ENCODE data around the gene RB1.

RB1 gene

DNA sequence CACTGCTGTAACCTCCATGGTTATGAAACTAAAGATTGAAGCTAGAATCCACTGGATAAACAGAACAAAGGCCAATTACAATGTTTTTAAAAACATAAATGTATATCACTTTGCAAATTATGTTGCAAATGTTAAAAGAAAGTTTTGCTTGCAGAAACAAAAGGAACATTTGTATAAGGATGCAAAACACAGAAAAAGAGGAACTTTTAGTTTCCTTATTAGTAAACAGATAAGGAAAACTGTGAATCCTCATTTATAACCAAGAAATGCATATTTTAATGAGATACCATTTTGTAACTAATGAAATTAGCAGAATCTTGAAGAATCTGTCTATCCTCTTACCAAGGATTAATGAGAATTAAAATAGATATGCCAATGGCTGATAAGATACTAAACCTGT is 77.0 kb downstream of the RB1 start:
- Histone ChIP-seq H3K4me2 (ENCODE audit: low read length) (no peak overlapping the region), H4K20me1 (ENCODE audit: insufficient read depth, low read length) (no peaks in the 10 kb centered on the region), H3K27me3 (ENCODE audit: insufficient read depth, low read length) (no peaks in the 10 kb centered on the region), H3K9me2 (ENCODE audit: low read depth, low read length) (no peaks in the 10 kb centered on the region), H3F3A (ENCODE audit: insufficient read depth, low read length) (no peaks in the 10 kb centered on the region), H3K9me3 (ENCODE audit: low read length) (no peaks in the 10 kb centered on the region), H3K79me2 (ENCODE audit: insufficient read depth, low read length) (no peaks in the 10 kb centered on the region), H3K36me3 (ENCODE audit: insufficient read depth, low read length) (peaks cover 66% of the 10 kb centered on the region), H2AFZ (ENCODE audit: low read length) (no peak overlapping the region), H3K27ac (ENCODE audit: low read depth, low read length, poor library complexity, severe bottlenecking) (no peak overlapping the region), H3K4me3 (ENCODE audit: low read depth, low read length, poor library complexity, severe bottlenecking) (no peak overlapping the region), H3K4me1 (ENCODE audit: insufficient read depth, low read length, severe bottlenecking) (no peaks in the 10 kb centered on the region), H3K9ac (ENCODE audit: low read length) (no peak overlapping the region)
- TF ChIP-seq EZH2 (IDR thresholded peaks at IDR 0.05; ENCODE audit: borderline replicate concordance, low read length) = no peak
- TF ChIP-seq CTCF (IDR thresholded peaks at IDR 0.05; ENCODE audit: low read length) = no peak

GRCh38 chr13:48383384-48383783 is 79.8 kb downstream of the RB1 start:
- H3K9me3 ChIP-seq (ENCODE audit: low read length) = no peaks in the 10 kb centered on the region
- H3K4me1 ChIP-seq (ENCODE audit: insufficient read depth, low read length, severe bottlenecking) = no peaks in the 10 kb centered on the region
- H2AFZ ChIP-seq (ENCODE audit: low read length) = no peak overlapping the region
- no peak overlapping the region for H3K9ac ChIP-seq (ENCODE audit: low read length)
- no peak overlapping the region for H3K27ac ChIP-seq (ENCODE audit: low read depth, low read length, poor library complexity, severe bottlenecking)
- peaks cover 58% of the 10 kb centered on the region for H3K36me3 ChIP-seq (ENCODE audit: insufficient read depth, low read length)
- H3K79me2 ChIP-seq (ENCODE audit: insufficient read depth, low read length) = no peaks in the 10 kb centered on the region
- H4K20me1 ChIP-seq (ENCODE audit: insufficient read depth, low read length) = no peaks in the 10 kb centered on the region
- no peaks in the 10 kb centered on the region for H3F3A ChIP-seq (ENCODE audit: insufficient read depth, low read length)
- H3K4me2 ChIP-seq (ENCODE audit: low read length) = no peak overlapping the region
- H3K27me3 ChIP-seq (ENCODE audit: insufficient read depth, low read length) = no peaks in the 10 kb centered on the region
- H3K9me2 ChIP-seq (ENCODE audit: low read depth, low read length) = no peaks in the 10 kb centered on the region
- TF ChIP-seq CTCF (IDR thresholded peaks at IDR 0.05; ENCODE audit: low read length) = no peak
- no peak for TF ChIP-seq EZH2 (IDR thresholded peaks at IDR 0.05; ENCODE audit: borderline replicate concordance, low read length)
- no peak overlapping the region for H3K4me3 ChIP-seq (ENCODE audit: low read depth, low read length, poor library complexity, severe bottlenecking)

- Histone ChIP-seq H3K4me1 (ENCODE audit: insufficient read depth, low read length, severe bottlenecking) (no peaks in the 10 kb centered on the region), H3K9me3 (ENCODE audit: low read length) (0 out of 2 replicates have a peak, but pooled peaks cover 2% of the 10 kb centered on the region), H3K4me3 (ENCODE audit: low read depth, low read length, poor library complexity, severe bottlenecking) (no peak overlapping the region), H2AFZ (ENCODE audit: low read length) (no peak overlapping the region), H3K79me2 (ENCODE audit: insufficient read depth, low read length) (no peaks in the 10 kb centered on the region), H3K9me2 (ENCODE audit: low read depth, low read length) (no peaks in the 10 kb centered on the region), H3K27me3 (ENCODE audit: insufficient read depth, low read length) (no peaks in the 10 kb centered on the region), H3K9ac (ENCODE audit: low read length) (no peak overlapping the region), H3K27ac (ENCODE audit: low read depth, low read length, poor library complexity, severe bottlenecking) (no peak overlapping the region), H3K36me3 (ENCODE audit: insufficient read depth, low read length) (peaks cover 26% of the 10 kb centered on the region), H3F3A (ENCODE audit: insufficient read depth, low read length) (no peaks in the 10 kb centered on the region), H4K20me1 (ENCODE audit: insufficient read depth, low read length) (no peaks in the 10 kb centered on the region), H3K4me2 (ENCODE audit: low read length) (no peak overlapping the region)
- TF ChIP-seq CTCF (IDR thresholded peaks at IDR 0.05; ENCODE audit: low read length) = no peak
- TF ChIP-seq EZH2 (IDR thresholded peaks at IDR 0.05; ENCODE audit: borderline replicate concordance, low read length) = no peak
These were observed 83.3 kb downstream of the RB1 start for GRCh38 chr13:48386816-48387215.
